ENCODE measurements around the gene DDN. TPM values are rescaled to one million over a fixed set of nuclear protein-coding genes. Genes with fewer than 3 reads are reported as not detected.

The DDN gene
- total and polyA plus RNA-seq, 9 of the 15 experiments (the other 6 are each of a cell fraction or from before 2014, with no cell fraction given) = 0.03 to 3.6 (median 1.6) TPM

DNA sequence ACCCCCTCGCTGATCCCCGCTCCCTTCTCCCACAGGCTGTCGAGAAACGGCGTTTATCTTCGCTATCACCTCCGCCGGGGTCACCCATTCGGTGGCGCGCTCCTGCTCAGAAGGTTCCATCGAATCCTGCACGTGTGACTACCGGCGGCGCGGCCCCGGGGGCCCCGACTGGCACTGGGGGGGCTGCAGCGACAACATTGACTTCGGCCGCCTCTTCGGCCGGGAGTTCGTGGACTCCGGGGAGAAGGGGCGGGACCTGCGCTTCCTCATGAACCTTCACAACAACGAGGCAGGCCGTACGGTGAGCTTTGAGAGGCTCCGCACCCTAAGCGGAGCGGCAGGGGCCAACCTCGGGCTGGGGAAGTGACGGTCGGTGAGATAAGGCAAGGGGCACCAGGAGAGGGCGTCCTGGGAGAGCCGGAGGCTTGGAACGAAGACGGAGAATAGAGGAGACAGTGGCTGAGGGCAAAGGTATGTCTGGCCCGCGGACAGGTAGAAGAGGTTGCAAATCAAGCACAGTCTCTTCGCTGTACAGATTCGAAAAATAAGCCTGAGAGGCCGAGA, 18.7 kb downstream of the DDN start (continued):
- TF ChIP-seq, protein P1, sequence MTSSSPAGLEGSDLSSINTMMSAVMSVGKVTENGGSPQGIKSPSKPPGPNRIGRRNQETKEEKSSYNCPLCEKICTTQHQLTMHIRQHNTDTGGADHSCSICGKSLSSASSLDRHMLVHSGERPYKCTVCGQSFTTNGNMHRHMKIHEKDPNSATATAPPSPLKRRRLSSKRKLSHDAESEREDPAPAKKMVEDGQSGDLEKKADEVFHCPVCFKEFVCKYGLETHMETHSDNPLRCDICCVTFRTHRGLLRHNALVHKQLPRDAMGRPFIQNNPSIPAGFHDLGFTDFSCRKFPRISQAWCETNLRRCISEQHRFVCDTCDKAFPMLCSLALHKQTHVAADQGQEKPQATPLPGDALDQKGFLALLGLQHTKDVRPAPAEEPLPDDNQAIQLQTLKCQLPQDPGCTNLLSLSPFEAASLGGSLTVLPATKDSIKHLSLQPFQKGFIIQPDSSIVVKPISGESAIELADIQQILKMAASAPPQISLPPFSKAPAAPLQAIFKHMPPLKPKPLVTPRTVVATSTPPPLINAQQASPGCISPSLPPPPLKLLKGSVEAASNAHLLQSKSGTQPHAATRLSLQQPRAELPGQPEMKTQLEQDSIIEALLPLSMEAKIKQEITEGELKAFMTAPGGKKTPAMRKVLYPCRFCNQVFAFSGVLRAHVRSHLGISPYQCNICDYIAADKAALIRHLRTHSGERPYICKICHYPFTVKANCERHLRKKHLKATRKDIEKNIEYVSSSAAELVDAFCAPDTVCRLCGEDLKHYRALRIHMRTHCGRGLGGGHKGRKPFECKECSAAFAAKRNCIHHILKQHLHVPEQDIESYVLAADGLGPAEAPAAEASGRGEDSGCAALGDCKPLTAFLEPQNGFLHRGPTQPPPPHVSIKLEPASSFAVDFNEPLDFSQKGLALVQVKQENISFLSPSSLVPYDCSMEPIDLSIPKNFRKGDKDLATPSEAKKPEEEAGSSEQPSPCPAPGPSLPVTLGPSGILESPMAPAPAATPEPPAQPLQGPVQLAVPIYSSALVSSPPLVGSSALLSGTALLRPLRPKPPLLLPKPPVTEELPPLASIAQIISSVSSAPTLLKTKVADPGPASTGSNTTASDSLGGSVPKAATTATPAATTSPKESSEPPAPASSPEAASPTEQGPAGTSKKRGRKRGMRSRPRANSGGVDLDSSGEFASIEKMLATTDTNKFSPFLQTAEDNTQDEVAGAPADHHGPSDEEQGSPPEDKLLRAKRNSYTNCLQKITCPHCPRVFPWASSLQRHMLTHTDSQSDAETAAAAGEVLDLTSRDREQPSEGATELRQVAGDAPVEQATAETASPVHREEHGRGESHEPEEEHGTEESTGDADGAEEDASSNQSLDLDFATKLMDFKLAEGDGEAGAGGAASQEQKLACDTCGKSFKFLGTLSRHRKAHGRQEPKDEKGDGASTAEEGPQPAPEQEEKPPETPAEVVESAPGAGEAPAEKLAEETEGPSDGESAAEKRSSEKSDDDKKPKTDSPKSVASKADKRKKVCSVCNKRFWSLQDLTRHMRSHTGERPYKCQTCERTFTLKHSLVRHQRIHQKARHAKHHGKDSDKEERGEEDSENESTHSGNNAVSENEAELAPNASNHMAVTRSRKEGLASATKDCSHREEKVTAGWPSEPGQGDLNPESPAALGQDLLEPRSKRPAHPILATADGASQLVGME (CRISPR knock-in tag; IDR thresholded peaks at IDR 0.05) = no peak
- TF ChIP-seq TCF7 (IDR thresholded peaks at IDR 0.05; ENCODE audit: borderline replicate concordance) = no peak

All from K562 (cell line).